Activated T-helper 1 cell treated with Interleukin-2 at 50 U/mL for 16 hours (primary cell): Measurements from ENCODE around the gene FCN3.

ENCODE experiments used
- DNase-seq: peaks from one replicate; pipeline ENCODE4 v3.0.0-alpha.2; 2020; ENCODE audit warnings: low read depth

The FCN3 gene

GRCh38 chr1:27380224-27380623 is 5.6 kb upstream of the FCN3 start:
- no peak for DNase-seq

GRCh38 chr1:27379564-27380122 is 5.0 kb upstream of the FCN3 start:
- DNase-seq, result no peak

- no peak for DNase-seq
Measured at GRCh38 chr1:27377760-27378495, 3.3 kb upstream of the FCN3 start.

GRCh38 chr1:27372808-27373690 is 1.6 kb downstream of the FCN3 start:
- DNase-seq, result no peak

- no peak for DNase-seq
Measured at GRCh38 chr1:27372022-27372807, 2.4 kb downstream of the FCN3 start.

- no peak for DNase-seq
Measured at GRCh38 chr1:27368869-27369582, 5.6 kb downstream of the FCN3 start.

GRCh38 chr1:27367160-27367650 is 7.4 kb downstream of the FCN3 start:
- no peak for DNase-seq

GRCh38 chr1:27366411-27367159 is 8.0 kb downstream of the FCN3 start, which contains the start of gene MAP3K6:
Gene MAP3K6, minus strand, starts transcription at chr1:27366961. Its CDS starts 364 bp downstream, at chr1:27366597.
- no peak for DNase-seq

- peak; percentile 49 for DNase-seq
Measured at GRCh38 chr1:27366113-27366410, 8.6 kb downstream of the FCN3 start.

GRCh38 chr1:27365372-27366112 is 9.1 kb downstream of the FCN3 start:
- DNase-seq, result peak; percentile 61

- DNase-seq, result no peak
Measured at GRCh38 chr1:27364696-27365371, 9.8 kb downstream of the FCN3 start.

GRCh38 chr1:27363766-27364695 is 10.6 kb downstream of the FCN3 start:
- DNase-seq, result no peak

GRCh38 chr1:27361553-27361952 is 13.1 kb downstream of the FCN3 start:
- no peak for DNase-seq

GRCh38 chr1:27361044-27361402 is 13.6 kb downstream of the FCN3 start:
- no peak for DNase-seq

- DNase-seq, result peak; percentile 33
Measured at GRCh38 chr1:27360159-27361043, 14.2 kb downstream of the FCN3 start.

- DNase-seq, result no peak
Measured at GRCh38 chr1:27359822-27360158, 14.8 kb downstream of the FCN3 start.

GRCh38 chr1:27358928-27359313 is 15.7 kb downstream of the FCN3 start:
- no peak for DNase-seq
